ENCODE measurements around the gene LGALS8. TPM values are rescaled to one million over a fixed set of nuclear protein-coding genes. Genes with fewer than 3 reads are reported as not detected.

LGALS8 gene
- total and polyA plus RNA-seq, 8 donors, result 18.5 to 55.1 (median 27.2) TPM

DNA sequence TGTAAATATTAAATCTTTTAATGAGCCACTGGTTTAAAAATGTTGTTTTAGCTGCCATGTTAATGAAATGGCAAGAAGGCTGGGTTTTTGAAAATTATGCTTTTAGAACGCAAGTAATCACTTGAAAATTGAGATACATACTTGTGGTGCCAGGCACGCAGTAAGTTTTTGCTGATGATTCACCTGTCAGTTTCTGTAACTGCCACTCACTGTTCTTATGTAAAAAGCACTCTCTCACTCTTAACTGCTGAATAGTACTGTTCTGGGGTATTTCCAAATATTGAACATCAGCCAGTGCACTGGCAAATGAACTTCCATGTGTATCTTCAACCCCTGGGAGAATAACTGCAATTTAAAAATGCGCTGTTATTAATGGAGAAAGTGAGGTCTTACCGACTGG, 17.9 kb downstream of the LGALS8 start:
- ATAC-seq (no peak), DNase-seq (no peak), FAIRE-seq (no peak)
- TF ChIP-seq, protein P1, sequence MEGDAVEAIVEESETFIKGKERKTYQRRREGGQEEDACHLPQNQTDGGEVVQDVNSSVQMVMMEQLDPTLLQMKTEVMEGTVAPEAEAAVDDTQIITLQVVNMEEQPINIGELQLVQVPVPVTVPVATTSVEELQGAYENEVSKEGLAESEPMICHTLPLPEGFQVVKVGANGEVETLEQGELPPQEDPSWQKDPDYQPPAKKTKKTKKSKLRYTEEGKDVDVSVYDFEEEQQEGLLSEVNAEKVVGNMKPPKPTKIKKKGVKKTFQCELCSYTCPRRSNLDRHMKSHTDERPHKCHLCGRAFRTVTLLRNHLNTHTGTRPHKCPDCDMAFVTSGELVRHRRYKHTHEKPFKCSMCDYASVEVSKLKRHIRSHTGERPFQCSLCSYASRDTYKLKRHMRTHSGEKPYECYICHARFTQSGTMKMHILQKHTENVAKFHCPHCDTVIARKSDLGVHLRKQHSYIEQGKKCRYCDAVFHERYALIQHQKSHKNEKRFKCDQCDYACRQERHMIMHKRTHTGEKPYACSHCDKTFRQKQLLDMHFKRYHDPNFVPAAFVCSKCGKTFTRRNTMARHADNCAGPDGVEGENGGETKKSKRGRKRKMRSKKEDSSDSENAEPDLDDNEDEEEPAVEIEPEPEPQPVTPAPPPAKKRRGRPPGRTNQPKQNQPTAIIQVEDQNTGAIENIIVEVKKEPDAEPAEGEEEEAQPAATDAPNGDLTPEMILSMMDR (IDR thresholded peaks at IDR 0.05), result no peak
- no peak overlapping the region for H3K4me3 ChIP-seq
- no peak overlapping the region for H3K27ac ChIP-seq
- H3K36me3 ChIP-seq, result peaks cover 6 to 64% (median 26%) of the 10 kb centered on the region in 3 donors
- no peaks in the 10 kb centered on the region for H3K9me3 ChIP-seq
- H3K4me1 ChIP-seq, result no peaks in the 10 kb centered on the region
- intact Hi-C loops (cut with DNase I), result loop anchor here in 2 of 3 donors (10.0 kb wide), 1 partner anchor 53 kb away; no protein-coding TSS in a partner anchor
- no peaks in the 10 kb centered on the region for H3K27me3 ChIP-seq
- WGBS, 2 donors, result 93 to 94% methylated on average over 4 of the region's 4 CpGs

DNA sequence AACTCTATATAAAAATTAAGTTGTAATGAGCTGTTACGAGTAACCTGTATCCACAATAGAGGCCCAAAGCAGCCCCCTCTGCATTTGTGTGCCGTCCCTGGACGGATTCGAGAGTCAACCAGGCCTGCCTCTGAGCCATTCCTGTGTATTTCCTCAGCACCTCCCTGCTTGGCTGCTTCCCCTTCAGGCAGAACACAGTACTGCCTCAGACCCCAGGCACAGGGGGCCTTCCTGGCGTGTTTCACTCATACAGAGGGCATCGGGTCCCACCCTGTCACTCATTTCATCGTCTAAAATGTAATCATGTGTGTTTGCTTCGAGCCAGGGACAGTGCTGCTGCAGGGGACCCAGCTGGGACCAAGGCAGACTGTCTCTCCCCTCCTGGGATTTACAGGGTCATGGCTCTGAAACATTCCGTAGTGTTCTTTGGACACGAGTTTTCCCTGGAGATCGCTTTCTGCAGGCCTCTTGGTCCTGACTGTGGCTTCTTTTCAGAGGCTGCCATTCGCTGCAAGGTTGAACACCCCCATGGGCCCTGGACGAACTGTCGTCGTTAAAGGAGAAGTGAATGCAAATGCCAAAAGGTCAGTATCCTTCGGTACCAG, 19.4 kb downstream of the LGALS8 start:
- H3K36me3 ChIP-seq, result peaks cover 6 to 76% (median 37%) of the 10 kb centered on the region in 3 donors
- DNase-seq (no peak), ATAC-seq (no peak), FAIRE-seq (no peak)
- H3K27ac ChIP-seq, result no peak overlapping the region
- TF ChIP-seq, protein P1 (IDR thresholded peaks at IDR 0.05), result no peak
- no peaks in the 10 kb centered on the region for H3K4me1 ChIP-seq
- no peaks in the 10 kb centered on the region for H3K27me3 ChIP-seq
- no peaks in the 10 kb centered on the region for H3K9me3 ChIP-seq
- 84 to 86% methylated on average over 16 of the region's 16 CpGs for WGBS, 2 donors
- H3K4me3 ChIP-seq, result no peak overlapping the region
- intact Hi-C loops (cut with DNase I), result loop anchor here in 2 of 3 donors (10.0 kb wide), 1 partner anchor 52 kb away; no protein-coding TSS in a partner anchor

DNA sequence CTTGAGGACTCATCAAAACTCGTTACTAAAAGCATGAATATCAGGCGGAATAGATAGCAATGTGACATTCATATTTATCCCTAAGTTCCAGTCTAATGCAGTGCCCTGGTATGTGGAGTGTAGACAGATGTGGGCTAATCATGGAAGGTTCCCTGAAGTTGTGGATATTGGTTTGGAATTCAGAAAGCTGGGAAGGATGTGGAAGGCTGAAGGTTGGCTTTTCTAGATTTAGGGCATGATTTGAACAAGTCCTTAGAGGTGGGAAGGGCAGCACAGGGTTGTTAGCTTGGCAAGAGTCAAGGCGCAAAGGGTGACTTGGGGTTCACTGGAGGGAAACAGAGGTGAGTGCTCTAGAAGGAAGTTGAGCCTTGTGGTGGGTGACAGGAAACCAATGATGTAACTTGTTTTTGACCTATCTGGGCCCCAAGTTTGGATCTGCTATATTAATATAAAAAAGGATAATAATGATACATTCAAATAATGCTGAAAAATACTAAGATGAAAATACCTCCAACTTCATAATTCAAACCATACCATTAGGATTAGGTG, 21.9 kb downstream of the LGALS8 start:
- H3K27ac ChIP-seq, result no peak overlapping the region
- DNase-seq, result no peak

DNA sequence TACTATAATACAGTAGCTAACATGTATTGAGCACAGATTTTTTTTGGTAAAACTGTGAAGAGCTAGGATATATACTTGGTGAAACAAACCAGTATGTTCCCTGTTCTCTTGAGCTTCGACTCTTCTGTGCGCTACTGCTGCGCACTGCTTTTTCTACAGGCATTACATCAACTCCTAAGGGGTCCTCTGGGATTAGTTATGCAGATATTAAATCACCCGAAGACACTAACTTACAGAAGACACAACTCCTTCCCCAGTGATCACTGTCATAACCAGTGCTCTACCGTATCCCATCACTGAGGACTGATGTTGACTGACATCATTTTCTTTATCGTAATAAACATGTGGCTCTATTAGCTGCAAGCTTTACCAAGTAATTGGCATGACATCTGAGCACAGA, 24.7 kb downstream of the LGALS8 start:
- no peak for FAIRE-seq
- no peak overlapping the region for H3K27ac ChIP-seq
- TF ChIP-seq, protein P1 (IDR thresholded peaks at IDR 0.05), result no peak
- H3K4me1 ChIP-seq, result no peaks in the 10 kb centered on the region
- DNase-seq, result no peak
- no peak overlapping the region for H3K4me3 ChIP-seq
- 84 to 89% methylated on average over 6 of the region's 6 CpGs for WGBS, 2 donors
- H3K27me3 ChIP-seq, result no peaks in the 10 kb centered on the region
- ATAC-seq, result no peak
- H3K36me3 ChIP-seq, result peaks cover 0 to 90% (median 58%) of the 10 kb centered on the region in 3 donors
- intact Hi-C loops (cut with DNase I), result loop anchor here in 2 of 3 donors (10.0 kb wide), 1 partner anchor 46 kb away; no protein-coding TSS in a partner anchor
- H3K9me3 ChIP-seq, result no peaks in the 10 kb centered on the region

More for the DNA sequence above, 21.9 kb downstream of the LGALS8 start:
- Histone ChIP-seq H3K27me3 (no peaks in the 10 kb centered on the region), H3K36me3 (peaks cover 6 to 89% (median 53%) of the 10 kb centered on the region in 3 donors), H3K9me3 (no peaks in the 10 kb centered on the region), H3K4me3 (no peak overlapping the region), H3K4me1 (no peaks in the 10 kb centered on the region)
- TF ChIP-seq, protein P1 (IDR thresholded peaks at IDR 0.05), result no peak
- intact Hi-C loops (cut with DNase I), result loop anchor here in 2 of 3 donors (10.0 kb wide), 1 partner anchor 49 kb away; no protein-coding TSS in a partner anchor
- WGBS, 2 donors, result 76 to 79% methylated on average over 3 of the region's 3 CpGs
- FAIRE-seq (no peak), ATAC-seq (no peak)

Measured in pancreas (tissue), 10 donors.